Heart right ventricle (tissue), 16 donors: ENCODE results near the gene TMEM204. TPM values are rescaled to one million over a fixed set of nuclear protein-coding genes. Genes with fewer than 3 reads are reported as not detected.

Source experiments
- ATAC-seq, 8 donors: fragments of 200-7000 bp; cut with Tn5 transposase; one replicate each; pipeline ENCODE4 v1.9.1; 2020; ENCODE audit warnings: mild to moderate bottlenecking in 8 of 8, moderate library complexity in 8 of 8, moderate number of reproducible peaks in 1 of 8
- DNase-seq, 2 donors: peaks; one replicate each; pipeline ENCODE4 v3.0.0-alpha.2; 2020
- H3K27ac ChIP-seq, 10 donors: fragments of 200-600 bp; sonication (generic) in 2 of 10; one replicate each; pipeline versions ENCODE4 v1.5.0 to v1.8.0; 2020 to 2022; ENCODE audit warnings: mild to moderate bottlenecking in 3 of 10
- H3K27me3 ChIP-seq, 7 donors: fragments of 200-600 bp; one replicate each; pipeline ENCODE4 v1.8.0; 2021 to 2022; ENCODE audit warnings: mild to moderate bottlenecking in 2 of 7
- H3K36me3 ChIP-seq, 9 donors: fragments of 200-600 bp; sonication (generic) in 1 of 9; one replicate each; pipeline versions ENCODE4 v1.5.0 to v1.8.0; 2020 to 2022; ENCODE audit warnings: mild to moderate bottlenecking in 2 of 9
- H3K4me1 ChIP-seq, 9 donors: fragments of 200-600 bp; sonication (generic) in 1 of 9; one replicate each; pipeline versions ENCODE4 v1.5.0 to v1.8.0; 2020 to 2022; ENCODE audit warnings: mild to moderate bottlenecking in 4 of 9
- H3K4me3 ChIP-seq, 10 donors: fragments of 200-600 bp; sonication (generic) in 2 of 10; one replicate each; pipeline versions ENCODE4 v1.5.0 to v1.8.0; 2020 to 2022; ENCODE audit warnings: mild to moderate bottlenecking in 7 of 10, moderate library complexity in 2 of 10
- H3K9me3 ChIP-seq, 11 donors: fragments of 200-600 bp in 10 of 11; sonication (generic) in 2 of 11; one replicate each; pipeline versions ENCODE4 v1.5.0 to v1.8.0; 2013 to 2022; ENCODE audit warnings: mild to moderate bottlenecking in 2 of 11, control low read depth in 1 of 11, moderate library complexity in 1 of 11
- CTCF ChIP-seq, 9 donors: fragments of 200-600 bp; sonication (generic) in 2 of 9; IDR thresholded peaks; one replicate each; pipeline versions ENCODE4 v1.5.0 to v1.8.0; 2021 to 2022; ENCODE audit warnings: antibody characterized with exemption in 9 of 9, mild to moderate bottlenecking in 5 of 9, moderate library complexity in 1 of 9
- WGBS, 2 donors: extraction: QIAGEN DNeasy Blood & Tissue Kit; methylation state at CpG; one replicate each; pipeline ENCODE4 v1.1.7; 2013; ENCODE audit warnings: inconsistent platforms in 1 of 2; 5-methylcytosine and 5-hydroxymethylcytosine counted together
- intact Hi-C, 10 donors: fragments of 100-400 bp; cut with DNase I; formaldehyde crosslinking; loops; one replicate each; pipeline versions ENCODE4 v1.11.1 to v1.14.2; 2022
- polyA plus RNA-seq, 2 donors: library from polyadenylated mRNA; stranded (reverse); fragments of 200-250 nt; gene quantifications; one replicate each; pipeline ENCODE4 v1.2.3, GENCODE V29; 2013
- total RNA-seq, 10 donors: library from RNA; stranded (reverse); fragmentation: NEBNext Ultra II Directional in 3 of 10; extraction: Animal tissue kit (Norgen Biotek cat#: 25700) in 3 of 10; gene quantifications; one replicate each; pipeline versions ENCODE4 v1.2.1 to v1.2.4, GENCODE V29; 2021 to 2023
- donor health status: Arrhythmogenic right ventricular cardiomyopathy.
- donor health status: ischemic (EF 13 %, LVEDD 7.1; RV severe dilation, severe dysfunction).
- donor health status: healthy with polysubstance abuse.
- donor health status: DM: no; HTN: yes; CAD: no.
- donor health status: DM: no; HTN: no; CAD: no.
- donor health status: ischemic (EF 25% LVEDD 6.9; RV normal size, moderate dysfunction).
- donor health status: ischemic (EF 25% LVEDD 5.7; RV mildly dilated, moderate dysfunction).
- donor health status: healthy.
- donor health status: DM: yes; HTN: yes; CAD: no.
- donor health status: Ischemic cardiomyopathy.
- donor health status: ischemic (EF 35%, LVEDD 5.7; RV mildly dilated, moderate dysfunction).
- donor health status: nonischemic (EF 11% LVEDD 7.7; RV severe dilation, severe dysfunction).
- donor health status: DM: yes; HTN: yes; CAD: no.
- donor health status: PGD.
- donor health status: ischemic (EF 29% LVEDD 5.4; RV normal size, mild dysfunction).
- donor health status: nonischemic (EF 23%, LVEDD 6.1; RV moderate dilation, normal function).

Gene TMEM204
- total and polyA plus RNA-seq, 12 donors = 10.7 to 49.9 (median 19.8) TPM

DNA sequence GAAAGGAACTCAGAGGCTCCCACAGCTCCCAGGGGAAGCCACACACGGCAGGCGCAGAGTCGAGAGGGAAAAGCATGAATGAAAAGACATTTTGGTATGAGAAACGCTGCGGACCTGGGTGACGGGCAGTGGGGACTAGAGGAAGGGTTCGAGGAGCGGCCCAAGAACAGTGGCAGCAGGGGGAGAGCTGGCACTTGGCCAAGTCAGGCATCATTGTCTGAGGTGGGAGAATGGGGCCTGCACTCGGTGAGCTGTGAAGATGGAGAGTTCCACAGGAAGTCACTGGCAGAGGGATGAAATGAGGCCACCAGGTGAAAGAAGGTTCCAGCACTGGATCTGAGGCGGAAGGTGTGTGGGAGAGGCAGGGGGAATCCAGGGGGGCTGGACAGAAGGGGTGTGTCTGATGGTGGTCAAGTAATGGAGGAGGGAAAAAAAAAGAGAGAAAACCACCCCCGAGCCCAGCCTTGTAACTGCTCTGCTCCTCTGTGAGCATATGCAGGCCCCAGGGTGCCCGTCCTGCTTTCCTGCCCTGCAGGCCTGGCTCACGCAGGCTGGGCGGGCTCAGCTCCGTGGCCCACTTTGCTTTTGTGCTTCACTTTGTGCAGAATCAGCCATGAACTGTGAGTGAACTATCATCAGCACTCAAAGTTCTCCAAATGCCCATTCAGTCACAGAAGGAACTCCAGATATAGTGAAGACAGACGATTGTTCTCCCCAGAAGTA is 31.8 kb downstream of the TMEM204 start:
- DNase-seq (no peak), ATAC-seq (no peak)
- Histone ChIP-seq H3K36me3 (peaks cover 0 to 54% (median 11%) of the 10 kb centered on the region in 9 donors), H3K27me3 (no peaks in the 10 kb centered on the region), H3K4me1 (peaks cover 0 to 14% (median 4%) of the 10 kb centered on the region in 9 donors), H3K27ac (no peak overlapping the region), H3K9me3 (no peaks in the 10 kb centered on the region), H3K4me3 (no peak overlapping the region)
- WGBS, 2 donors = 88 to 89% methylated on average over 16 of the region's 16 CpGs
- no peak for TF ChIP-seq CTCF (IDR thresholded peaks at IDR 0.05)
- intact Hi-C loops = loop anchor here in 1 of 10 donors (10.0 kb wide), 1 partner anchor 70 kb away; the partner anchor contains the start of gene TELO2

DNA sequence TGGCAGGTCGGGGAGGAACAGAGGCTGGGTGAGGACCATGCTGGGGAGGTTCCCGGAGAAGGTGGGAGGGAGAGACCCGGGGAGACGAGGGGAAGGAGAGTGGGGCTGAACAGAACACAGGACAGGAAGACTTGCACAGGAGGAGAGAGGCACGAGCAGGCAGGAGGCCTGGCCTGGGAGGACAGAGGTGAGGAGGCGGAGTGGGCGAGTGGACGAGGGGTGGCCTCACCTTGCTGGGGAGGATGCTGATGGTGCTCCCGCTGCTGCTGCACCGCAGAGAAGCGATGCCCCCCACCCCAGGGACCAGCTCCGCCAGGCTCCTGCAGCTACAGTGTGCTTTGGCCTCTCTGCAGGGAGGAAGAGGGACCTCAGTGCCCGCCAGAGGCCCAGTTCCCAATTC is 34.5 kb downstream of the TMEM204 start:
- DNase-seq (no peak), ATAC-seq (no peak)
- TF ChIP-seq CTCF (IDR thresholded peaks at IDR 0.05) = no peak
- intact Hi-C loops = loop anchor here in 1 of 10 donors (10.0 kb wide), 1 partner anchor 73 kb away; the partner anchor contains the start of gene TELO2
- Histone ChIP-seq H3K27ac (no peak overlapping the region), H3K27me3 (no peaks in the 10 kb centered on the region), H3K4me1 (no peaks in the 10 kb centered on the region), H3K9me3 (no peaks in the 10 kb centered on the region), H3K36me3 (peaks cover 0 to 47% (median 0%) of the 10 kb centered on the region in 9 donors), H3K4me3 (no peak overlapping the region)
- WGBS, 2 donors = 91 to 93% methylated on average over 13 of the region's 13 CpGs

- H3K27me3 ChIP-seq = no peaks in the 10 kb centered on the region
- intact Hi-C loops = no loop called here
- no peak for ATAC-seq
- TF ChIP-seq CTCF (IDR thresholded peaks at IDR 0.05) = no peak
- no peaks in the 10 kb centered on the region for H3K4me1 ChIP-seq
- no peaks in the 10 kb centered on the region for H3K9me3 ChIP-seq
- no peak overlapping the region for H3K27ac ChIP-seq
- no peak for DNase-seq
- no peak overlapping the region for H3K4me3 ChIP-seq
- H3K36me3 ChIP-seq = peaks cover 0 to 27% (median 0%) of the 10 kb centered on the region in 9 donors
- 75 to 76% methylated on average over 7 of the region's 7 CpGs for WGBS, 2 donors
Observed at GRCh38 chr16:1571012-1571671, 37.7 kb downstream of the TMEM204 start.

- DNase-seq (no peak), ATAC-seq (no peak)
- no peak for TF ChIP-seq CTCF (IDR thresholded peaks at IDR 0.05)
- Histone ChIP-seq H3K9me3 (no peaks in the 10 kb centered on the region), H3K36me3 (peaks cover 0 to 27% (median 0%) of the 10 kb centered on the region in 9 donors), H3K4me1 (no peaks in the 10 kb centered on the region), H3K27me3 (no peaks in the 10 kb centered on the region), H3K4me3 (no peak overlapping the region), H3K27ac (no peak overlapping the region)
- intact Hi-C loops = no loop called here
- 83 to 89% methylated on average over 7 of the region's 7 CpGs for WGBS, 2 donors
Observed at GRCh38 chr16:1572673-1573072, 39.2 kb downstream of the TMEM204 start.
